Panc1 (cell line): ENCODE measurements around the gene DHRS2. TPM values are rescaled to one million over a fixed set of nuclear protein-coding genes. Genes with fewer than 3 reads are reported as not detected.
"Not testable (repeated sequence)": the region's sequence is repeated elsewhere in the genome, so short reads cannot be mapped to it uniquely, and the experiment has no call there.

ENCODE experiments used
- ATAC-seq: fragments of 200-7000 bp; cut with Tn5 transposase; 2 replicates; pipeline ENCODE4 v1.9.1; 2020; ENCODE audit warnings: mild to moderate bottlenecking, moderate library complexity
- BruUV-seq: library from RNA; stranded (reverse); fragments of 400-500 nt; replicated peaks from 2 replicates; lab custom pipeline; 2021; lab: Mats Ljungman, UMichigan
- CTCF ChIA-PET: fragments of 300-600 bp; sonication (Branson Sonifier 250); formaldehyde crosslinking; loops from one replicate; lab custom pipeline; 2022; ENCODE audit warnings: antibody characterized with exemption; lab: Charles Lee
- POLR2A ChIA-PET: fragments of 300-600 bp; sonication (Branson Sonifier 250); formaldehyde crosslinking; loops from one replicate; lab custom pipeline; 2022; ENCODE audit warnings: antibody characterized with exemption; lab: Charles Lee
- DNase-seq: peaks from one replicate; pipeline ENCODE4 v3.0.0-alpha.2; 2010; ENCODE audit warnings: low read depth, low spot score
- H3K27ac ChIP-seq: 2 replicates; pipeline ENCODE4 v1.5.1; 2011; ENCODE audit warnings: mild to moderate bottlenecking, low read length, inconsistent platforms
- H3K27me3 ChIP-seq: fragments of 200-500 bp; sonication (Bioruptor generic); 2 replicates; pipeline ENCODE4 v1.6.0; 2014; ENCODE audit warnings: low read length, inconsistent platforms; ENCODE audit not compliant: control insufficient read depth, insufficient read depth
- H3K36me3 ChIP-seq: fragments of 200-500 bp; sonication (Bioruptor generic); 2 replicates; pipeline ENCODE4 v1.5.1; 2014; ENCODE audit warnings: inconsistent platforms, mild to moderate bottlenecking, low read length, moderate library complexity; ENCODE audit not compliant: control insufficient read depth, insufficient read depth
- H3K4me1 ChIP-seq: 2 replicates; pipeline ENCODE4 v1.5.1; 2011; ENCODE audit warnings: inconsistent platforms, mild to moderate bottlenecking, low read length, moderate library complexity; ENCODE audit not compliant: control insufficient read depth, insufficient read depth
- H3K4me3 ChIP-seq, 2 experiments: 2 replicates each; pipeline ENCODE4 v1.5.1; 2011 to 2012; ENCODE audit warnings: low read depth in 2 of 2, low read length in 2 of 2, mild to moderate bottlenecking in 2 of 2, inconsistent platforms in 1 of 2, moderate library complexity in 1 of 2
- H3K9me3 ChIP-seq: fragments of 200-500 bp; sonication (Bioruptor generic); 2 replicates; pipeline ENCODE4 v1.5.1; 2014; ENCODE audit warnings: low read depth, mild to moderate bottlenecking, inconsistent platforms, low read length, moderate library complexity; ENCODE audit not compliant: control insufficient read depth, insufficient read depth
- CTCF ChIP-seq: fragments of 450-650 bp; IDR thresholded peaks from 2 replicates; pipeline ENCODE4 v1.5.1; 2017; ENCODE audit warnings: mild to moderate bottlenecking
- REST ChIP-seq, 2 experiments: IDR thresholded peaks; 2 replicates each; pipeline ENCODE4 v1.6.1; 2011 to 2012; ENCODE audit warnings: low read depth in 2 of 2, control low read depth in 1 of 2, low read length in 1 of 2, mild to moderate bottlenecking in 1 of 2, moderate library complexity in 1 of 2; ENCODE audit not compliant: insufficient read depth in 1 of 2
- TCF7L2 ChIP-seq: IDR thresholded peaks from 2 replicates; pipeline ENCODE4 v1.6.1; 2011; ENCODE audit warnings: mild to moderate bottlenecking, low read depth, low read length, inconsistent platforms
- in situ Hi-C: cut with HindIII; loops from 2 replicates; pipeline ENCODE4 v1.10.0; 2016; ENCODE audit warnings: low sequenced_read_pairs, low pct_unique_long_range_greater_than_20kb
- intact Hi-C: fragments of 100-400 bp; cut with micrococcal nuclease; formaldehyde crosslinking; loops from one replicate; pipeline ENCODE4 v1.10.0; 2022; ENCODE audit not compliant: unreplicated experiment
- total RNA-seq: library from RNA; stranded (reverse); gene quantifications from one replicate; pipeline ENCODE4 v1.2.1, GENCODE V29; 2021; ENCODE audit not compliant: unreplicated experiment

Gene DHRS2
- total RNA-seq, 1 experiment from 2014 or later, result 1.0 TPM

GRCh38 chr14:23589606-23590005 is 46.6 kb upstream of the DHRS2 start:
- H3K4me3 ChIP-seq, result no peak overlapping the region
- BruUV-seq, result no TSS peak
- no peak overlapping the region for H3K27ac ChIP-seq
- H3K4me1 ChIP-seq, result no peaks in the 10 kb centered on the region
- DNase-seq, result no peak
- ChIA-PET CTCF (interaction anchor here (0.9 to 2.2 kb wide), 4 partner anchors 42 to 332 kb away, joined by 4 to 10 read pairs (median 4); no protein-coding TSS in a partner anchor), POLR2A (no interaction called here)
- TF ChIP-seq CTCF, result no peak
- intact Hi-C loops, result no loop called here
- no peaks in the 10 kb centered on the region for H3K27me3 ChIP-seq
- in situ Hi-C loops, result no loop called here
- no peaks in the 10 kb centered on the region for H3K36me3 ChIP-seq
- no peaks in the 10 kb centered on the region for H3K9me3 ChIP-seq
- peak; percentile 48; the same call in 1 of the 2 replicates for ATAC-seq

- Histone ChIP-seq H3K4me1 (no peaks in the 10 kb centered on the region), H3K4me3 (no peak overlapping the region), H3K9me3 (no peaks in the 10 kb centered on the region), H3K36me3 (no peaks in the 10 kb centered on the region), H3K27me3 (no peaks in the 10 kb centered on the region), H3K27ac (no peak overlapping the region)
- TF ChIP-seq REST (IDR thresholded peaks at IDR 0.05; ENCODE audit: insufficient read depth in 1 of 2, low read depth in 2 of 2, low read length in 1 of 2), result no peak
- TF ChIP-seq TCF7L2, result no peak
- no TSS peak for BruUV-seq
- intact Hi-C loops, result no loop called here
- in situ Hi-C loops, result no loop called here
- ATAC-seq, result no peak
- no peak for DNase-seq
- CTCF ChIA-PET, result no interaction called here
- POLR2A ChIA-PET, result no interaction called here
These were observed 46.0 kb upstream of the DHRS2 start for GRCh38 chr14:23590198-23590597.

- BruUV-seq, H3K27me3 ChIP-seq, H3K4me3 ChIP-seq, POLR2A ChIA-PET, H3K36me3 ChIP-seq, intact Hi-C loops, DNase-seq, H3K9me3 ChIP-seq, ATAC-seq, H3K4me1 ChIP-seq, H3K27ac ChIP-seq, in situ Hi-C loops, CTCF ChIA-PET: not testable (repeated sequence)
These were observed 42.0 kb upstream of the DHRS2 start for GRCh38 chr14:23594191-23594590.
